Measurements from ENCODE around the gene ASCL2.
"Not testable (repeated sequence)": the region's sequence is repeated elsewhere in the genome, so short reads cannot be mapped to it uniquely, and the experiment has no call there.

Gene ASCL2

GRCh38 chr11:2259466-2259830 lies 10.9 kb downstream of the ASCL2 start:
- DNase-seq (ENCODE audit: low spot score): no peak

DNA sequence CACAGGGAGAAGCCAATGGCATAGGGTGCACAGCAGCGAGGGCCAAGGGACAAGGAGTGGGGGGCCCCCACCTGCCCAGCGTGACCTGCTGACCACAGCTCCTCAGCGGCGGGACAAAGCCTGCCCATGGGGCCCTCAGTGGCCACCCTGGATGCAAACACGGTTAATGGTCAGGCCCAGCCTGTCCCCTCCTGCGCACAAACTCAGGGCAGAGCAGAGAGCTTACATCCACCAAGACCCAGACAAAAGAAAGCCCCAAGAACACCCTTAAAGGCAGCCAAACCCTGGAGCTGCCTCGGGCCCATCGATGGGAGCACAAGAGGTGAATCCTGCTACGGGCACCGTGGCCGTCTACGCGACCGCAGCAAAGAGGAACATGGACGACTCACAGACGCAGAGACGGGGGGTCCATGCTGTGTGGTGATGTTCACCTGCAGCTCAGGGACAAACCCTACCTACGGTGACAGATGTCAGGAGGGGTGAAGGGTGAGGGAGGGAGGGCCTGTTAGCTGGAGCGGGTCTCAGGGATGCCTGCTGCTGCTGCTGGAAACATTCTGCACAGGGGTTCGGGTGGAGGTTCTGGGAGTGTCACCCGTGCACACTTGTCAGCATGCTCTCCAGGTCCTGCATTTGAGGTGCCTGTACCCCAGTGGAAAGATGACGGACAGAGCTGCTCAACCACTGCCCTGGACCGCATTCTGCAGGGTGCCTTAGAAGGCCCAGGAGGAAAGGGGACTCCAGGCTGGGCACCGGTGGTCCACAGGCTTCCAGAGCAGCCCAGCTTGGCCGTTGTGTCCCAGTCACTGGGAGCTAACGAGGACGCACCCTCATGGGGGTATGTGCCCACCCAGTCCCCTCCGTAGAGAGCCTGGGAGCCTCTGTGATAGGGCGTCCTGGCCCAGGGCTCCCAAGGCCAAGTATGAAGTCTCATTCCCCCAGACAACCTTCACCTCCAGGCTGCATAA lies 11.6 kb downstream of the ASCL2 start:
- no peak for DNase-seq (ENCODE audit: low spot score)

DNA sequence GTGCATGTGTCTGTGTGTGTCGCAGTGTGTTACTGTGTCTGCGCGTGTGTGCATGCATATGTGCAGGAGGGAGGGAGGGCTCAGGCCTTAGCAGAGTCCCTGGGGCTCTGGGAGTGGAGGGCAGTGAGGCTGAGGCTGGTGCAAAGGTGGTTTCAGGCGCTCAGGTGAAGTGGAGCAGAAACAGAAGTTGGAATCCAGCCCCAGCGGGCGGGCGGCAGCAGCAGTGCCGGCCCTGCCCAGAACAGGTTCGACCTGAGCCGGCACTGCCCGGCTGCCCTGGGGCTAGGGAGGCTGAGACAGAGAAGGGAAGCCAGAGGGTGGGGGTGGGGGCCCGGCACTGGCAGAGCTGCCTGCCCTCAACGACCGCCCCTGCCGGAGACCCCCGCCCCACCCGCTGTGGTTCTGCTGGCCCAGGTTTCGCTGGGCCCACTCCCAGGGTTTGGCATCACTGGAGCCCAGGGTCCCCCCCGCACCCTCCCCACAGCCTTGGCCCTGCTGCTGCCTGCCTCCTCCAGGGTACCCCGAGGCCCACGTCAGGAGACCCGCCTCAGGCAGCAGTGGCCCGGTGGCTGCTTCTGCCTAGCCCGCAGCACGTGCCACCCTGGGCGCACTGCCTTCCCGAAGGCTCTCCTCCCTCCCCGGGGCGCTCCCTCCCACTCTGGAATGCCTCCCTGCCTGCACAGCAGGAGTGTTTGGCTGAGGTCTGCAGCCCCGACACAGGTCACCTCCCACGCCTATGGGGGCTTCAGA lies 13.3 kb downstream of the ASCL2 start:
- no peak for DNase-seq (ENCODE audit: low spot score)

GRCh38 chr11:2256293-2256913 lies 14.0 kb downstream of the ASCL2 start:
- no peak for DNase-seq (ENCODE audit: low spot score)

GRCh38 chr11:2252018-2252417 lies 18.4 kb downstream of the ASCL2 start:
- DNase-seq (ENCODE audit: low spot score): no peak

GRCh38 chr11:2251138-2251537 lies 19.2 kb downstream of the ASCL2 start:
- DNase-seq (ENCODE audit: low spot score): no peak

DNA sequence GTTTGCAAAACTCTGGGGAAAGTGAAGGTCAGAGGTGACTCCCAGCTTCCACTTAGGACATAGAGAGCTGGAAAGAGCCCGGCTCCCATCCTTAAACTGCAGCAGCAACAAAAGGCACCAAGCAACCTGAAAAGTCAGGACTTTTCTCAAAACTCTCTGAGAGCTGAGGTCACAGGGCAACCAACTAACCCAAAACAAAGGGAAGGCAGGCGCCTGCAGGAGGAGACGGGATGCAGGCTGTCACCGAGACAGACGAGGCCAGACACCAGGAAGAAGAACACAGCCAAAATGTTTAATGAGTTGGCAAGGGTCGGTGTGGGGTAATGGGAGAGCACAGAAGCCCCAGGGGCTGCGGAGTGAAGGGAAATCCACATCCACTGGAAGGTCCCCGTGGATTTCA lies 19.9 kb downstream of the ASCL2 start:
- DNase-seq (ENCODE audit: low spot score): no peak

GRCh38 chr11:2250041-2250440 lies 20.3 kb downstream of the ASCL2 start:
- no peak for DNase-seq (ENCODE audit: low spot score)

DNA sequence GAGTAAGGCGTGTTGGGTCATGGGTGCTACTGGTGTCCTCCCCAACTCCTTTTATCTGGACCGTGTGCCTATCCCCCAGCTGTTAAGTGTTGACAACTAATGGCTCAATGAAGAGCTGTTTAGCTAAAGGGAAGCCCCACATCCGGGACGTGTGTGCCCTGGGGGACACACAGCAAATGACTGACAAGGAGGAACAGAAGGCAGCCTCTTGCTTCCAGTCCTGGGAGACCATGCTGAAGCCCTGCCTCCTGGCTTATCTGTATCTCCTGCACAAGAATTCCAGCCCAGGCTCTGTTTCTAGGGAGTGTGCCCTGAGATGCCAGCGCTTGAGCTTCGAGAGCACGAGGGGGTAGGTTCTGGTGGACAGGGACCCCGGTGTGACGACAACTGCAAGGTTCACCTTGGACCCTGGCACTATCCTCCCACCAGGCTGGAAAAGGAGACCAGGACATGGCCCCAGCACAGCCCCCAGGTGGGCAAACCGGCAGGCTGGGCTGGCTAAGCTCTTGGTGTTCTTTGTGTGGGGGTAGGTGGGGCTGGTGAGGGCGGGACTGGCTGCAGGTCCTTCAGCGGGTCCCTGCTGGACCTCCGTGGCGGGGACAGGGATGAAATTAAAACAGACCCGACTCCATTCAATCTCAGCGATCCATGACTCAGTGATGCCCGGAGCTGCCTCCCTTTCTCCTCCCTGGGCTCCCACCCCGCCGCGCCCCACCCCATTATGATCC lies 21.0 kb downstream of the ASCL2 start:
- no peak for DNase-seq (ENCODE audit: low spot score)

- no peak for DNase-seq (ENCODE audit: low spot score)
These were observed 21.6 kb downstream of the ASCL2 start for GRCh38 chr11:2248762-2249161.

DNA sequence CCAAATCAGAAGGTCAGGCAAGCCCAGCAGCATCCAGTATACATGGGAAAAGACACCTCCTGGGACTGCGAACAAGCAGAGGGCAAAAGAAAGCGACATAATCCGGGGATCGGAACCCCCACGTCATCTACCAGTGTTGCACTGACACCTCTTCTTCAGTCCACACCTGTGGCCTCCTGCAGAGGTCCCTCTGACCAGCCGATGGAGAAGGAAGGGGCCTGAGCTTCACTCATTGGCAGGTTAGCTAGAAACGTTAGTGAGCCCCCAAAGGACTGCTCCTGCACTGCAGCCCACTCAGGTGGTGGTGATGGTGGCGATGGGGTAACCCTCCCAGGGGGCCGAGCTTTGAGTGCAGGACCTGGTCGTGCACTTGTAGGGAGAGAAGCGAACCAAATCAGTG lies 22.1 kb downstream of the ASCL2 start:
- no peak for DNase-seq (ENCODE audit: low spot score)

- DNase-seq (ENCODE audit: low spot score): no peak
These were observed 22.9 kb downstream of the ASCL2 start for GRCh38 chr11:2247496-2247895.

GRCh38 chr11:2240834-2241233 lies 29.6 kb downstream of the ASCL2 start:
- DNase-seq (ENCODE audit: low spot score): no peak

GRCh38 chr11:2237457-2238238 lies 32.7 kb downstream of the ASCL2 start:
- DNase-seq (ENCODE audit: low spot score): no peak

GRCh38 chr11:2236381-2237134 lies 33.8 kb downstream of the ASCL2 start:
- not testable (repeated sequence) for DNase-seq (ENCODE audit: low spot score)

DNA sequence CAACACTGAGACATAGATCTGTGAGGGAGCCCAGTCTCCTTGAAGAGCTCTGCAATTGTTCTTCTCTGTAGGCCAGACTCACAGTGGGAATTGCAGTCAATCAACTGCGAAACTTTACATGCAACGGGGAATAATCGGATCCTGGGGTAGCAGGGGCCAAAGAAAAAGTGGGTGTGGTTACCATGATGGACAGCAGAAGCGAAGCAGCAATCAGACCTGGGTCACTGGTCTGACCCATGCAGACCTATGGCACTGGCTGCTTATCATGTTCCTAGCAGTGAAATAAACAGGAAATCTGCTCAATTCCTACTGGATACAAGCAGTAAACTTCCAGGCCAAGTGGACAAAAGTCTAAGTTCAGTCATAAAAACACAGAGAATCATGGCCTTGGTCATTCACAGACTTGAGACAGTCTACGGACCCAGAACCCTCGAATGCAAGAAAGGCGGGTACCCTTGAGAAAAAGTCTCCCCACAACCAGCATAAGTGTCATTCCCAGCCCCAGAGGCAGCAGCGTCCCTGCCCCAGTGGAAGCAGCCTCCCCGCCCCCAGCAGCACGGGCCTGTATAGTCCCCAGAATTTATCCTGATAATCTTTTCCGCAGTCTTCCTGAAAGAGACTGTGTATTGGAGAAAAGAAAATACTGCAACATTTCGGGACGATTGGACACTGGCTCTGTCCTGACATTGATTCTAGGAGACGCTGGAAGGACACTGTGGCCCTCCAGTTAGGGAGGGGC lies 34.6 kb downstream of the ASCL2 start:
- no peak for DNase-seq (ENCODE audit: low spot score)

DNA sequence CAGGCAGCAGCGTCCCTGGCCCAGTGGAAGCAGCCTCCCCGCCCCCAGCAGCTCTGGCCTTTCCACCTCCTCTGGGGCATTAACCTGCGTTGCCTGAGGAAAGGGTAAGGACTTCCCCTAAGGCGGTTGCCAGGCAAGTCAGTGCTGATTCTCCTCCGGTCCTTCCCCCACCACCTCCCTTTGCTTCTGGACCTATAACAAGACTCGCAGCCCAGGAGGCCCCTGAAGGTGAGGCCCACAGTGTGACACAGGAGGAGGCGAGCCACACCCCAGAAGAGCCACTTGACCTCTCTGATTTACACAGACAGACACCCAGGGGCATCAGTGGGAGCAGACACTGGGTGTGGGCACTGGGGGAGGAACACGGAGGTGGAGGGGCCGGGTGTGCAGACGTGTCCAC lies 35.4 kb downstream of the ASCL2 start:
- no peak for DNase-seq (ENCODE audit: low spot score)

DNA sequence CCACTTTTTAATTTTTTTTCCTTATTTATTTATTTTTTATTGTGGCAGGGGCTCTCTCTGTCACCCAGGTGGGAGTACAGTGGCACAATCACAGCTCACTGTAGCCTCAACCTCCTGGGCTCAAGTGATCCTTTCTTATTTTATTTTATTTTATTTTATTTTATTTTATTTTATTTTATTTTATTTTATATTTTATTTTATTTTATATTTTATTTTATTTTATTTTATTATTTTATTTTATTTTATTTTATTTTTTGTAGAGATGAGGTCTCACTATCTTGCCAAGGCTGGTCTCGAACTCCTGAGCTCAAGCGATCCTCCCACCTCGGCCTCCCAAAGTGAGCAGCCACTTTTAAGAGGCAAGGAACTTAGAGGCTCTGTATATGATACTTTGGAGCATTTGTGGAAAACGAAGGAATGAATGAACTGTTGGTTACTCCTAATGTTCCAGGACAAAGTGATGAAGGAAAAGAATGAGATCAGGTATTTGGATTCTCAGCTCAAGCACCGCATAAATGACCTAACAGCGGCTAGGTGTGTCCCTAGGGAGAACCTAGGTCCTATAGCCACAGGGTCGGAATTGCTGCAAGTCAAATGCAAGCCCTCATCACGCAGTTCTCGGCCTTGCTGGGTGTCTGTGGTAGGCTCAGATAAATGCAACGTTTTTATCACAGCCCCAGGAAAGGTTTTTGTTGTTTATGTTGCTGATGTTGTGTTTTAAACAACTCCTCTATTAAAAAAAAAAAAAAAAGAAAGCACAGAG lies 36.5 kb downstream of the ASCL2 start:
- DNase-seq (ENCODE audit: low spot score): no peak

DNA sequence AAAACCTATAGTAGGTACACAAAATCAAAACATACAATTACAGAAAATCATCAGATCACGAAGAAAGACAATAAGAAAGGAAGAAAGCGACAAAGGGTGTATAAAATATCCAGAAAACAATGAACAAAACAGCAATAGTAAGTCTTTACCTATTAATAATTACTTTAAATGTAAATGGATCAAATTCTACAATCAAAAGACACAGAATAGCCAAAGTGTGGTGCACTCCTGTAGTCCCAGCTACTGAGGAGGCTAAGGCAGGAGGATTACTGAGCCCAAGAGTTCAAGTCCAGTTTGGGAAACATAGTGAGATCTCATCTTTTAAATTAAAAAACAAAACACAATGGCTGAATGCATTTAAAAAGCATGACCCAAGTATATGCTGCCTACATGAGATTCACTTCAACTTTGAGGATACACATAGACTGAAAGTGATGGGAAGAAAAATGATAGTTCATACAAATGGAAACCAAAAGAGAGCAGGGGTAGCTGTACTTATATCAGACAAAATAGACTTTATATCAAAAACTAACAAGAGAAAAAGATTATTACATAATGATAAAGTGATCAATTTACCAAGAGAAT lies 40.6 kb downstream of the ASCL2 start:
- DNase-seq (ENCODE audit: low spot score): no peak

Data from SW480 (cell line).